ENCODE results near the gene MED27. TPM values are rescaled to one million over a fixed set of nuclear protein-coding genes. Genes with fewer than 3 reads are reported as not detected.

MED27 gene
- total and polyA plus RNA-seq, 2 of the 13 experiments (the other 11 are each of a cell fraction or from before 2014, with no cell fraction given), result 16.9 to 19.0 TPM

GRCh38 chr9:132008184-132008803 is 71.4 kb downstream of the MED27 start:
- in situ Hi-C loops (cut with HindIII; ENCODE audit: extremely low pct_ligation_motif_present, low pct_unique_long_range_greater_than_20kb) (no loop called here), intact Hi-C loops (cut with micrococcal nuclease; ENCODE audit: unreplicated experiment) (no loop called here)
- no peaks in the 10 kb centered on the region for H3K79me2 ChIP-seq (ENCODE audit: insufficient read depth, low read length)
- no TSS peak for BruUV-seq (replicated peaks)
- no peak overlapping the region for H2AFZ ChIP-seq (ENCODE audit: low read length)
- ChIA-PET POLR2A (no interaction called here), CTCF (ENCODE audit: low intra/inter-chr PET ratio, low total read pairs) (no interaction called here)
- H3K4me2 ChIP-seq (ENCODE audit: low read depth, low read length), result no peak overlapping the region
- no peaks in the 10 kb centered on the region for H3K9me3 ChIP-seq (ENCODE audit: low read length)
- H3K4me3 ChIP-seq (replicated peaks in 1 of 3; ENCODE audit: insufficient read depth in 1 of 3, low read depth in 2 of 3, low read length in 3 of 3), result no peak overlapping the region
- 75% methylated on average over 8 of the region's 8 CpGs for WGBS (ENCODE audit: low lambda C conversion rate)
- H3K9ac ChIP-seq (ENCODE audit: insufficient read depth, low read depth, low read length), result no peak overlapping the region
- DNase-seq (ENCODE audit: low spot score) (no peak), ATAC-seq (no peak), FAIRE-seq (no peak)
- no peaks in the 10 kb centered on the region for H3K27me3 ChIP-seq (ENCODE audit: control insufficient read depth in 1 of 2, insufficient read depth in 2 of 2, low read length in 2 of 2)
- TF ChIP-seq ZEB1 (IDR thresholded peaks at IDR 0.05; ENCODE audit: insufficient replicate concordance, low read depth) (no peak), ZNF460 (CRISPR knock-in tag; IDR thresholded peaks at IDR 0.05; ENCODE audit: borderline replicate concordance) (no peak), HIC2 (CRISPR knock-in tag; IDR thresholded peaks at IDR 0.05; ENCODE audit: low read depth) (no peak), ZSCAN29 (CRISPR knock-in tag; conservative IDR thresholded peaks at IDR 0.05) (no peak), ZNF232 (CRISPR knock-in tag; IDR thresholded peaks at IDR 0.05; ENCODE audit: borderline replicate concordance) (no peak), ZNF143 (CRISPR knock-in tag; IDR thresholded peaks at IDR 0.05) (no peak), MZF1 (CRISPR knock-in tag; IDR thresholded peaks at IDR 0.05; ENCODE audit: borderline replicate concordance) (no peak), NR1H2 (CRISPR knock-in tag; IDR thresholded peaks at IDR 0.05; ENCODE audit: borderline replicate concordance, low read depth) (no peak)
- H3K36me3 ChIP-seq (replicated peaks in 1 of 2; ENCODE audit: control insufficient read depth in 1 of 2, insufficient read depth in 2 of 2, low read length in 2 of 2), result peaks cover 0 to 1% of the 10 kb centered on the region in 2 experiments; a peak in 1 of 5 replicates
- H4K20me1 ChIP-seq (ENCODE audit: insufficient read depth, low read length), result peaks cover 6% of the 10 kb centered on the region
- H3K4me1 ChIP-seq (ENCODE audit: insufficient read depth, low read length), result peaks cover 20% of the 10 kb centered on the region
- no peak overlapping the region for H3K27ac ChIP-seq (ENCODE audit: extremely low read length, insufficient read depth, low read length)
